NCI-H2081 treated with DMSO at 0.1 percent for 48 hours (cell line): Measurements from ENCODE around the gene KCNK10.

Experiments used
- DNase-seq: peaks from one replicate; lab custom pipeline; 2025; lab: John Stamatoyannopoulos, UW

KCNK10 gene

GRCh38 chr14:88228522-88229236, 94.4 kb downstream of the KCNK10 start:
- DNase-seq = no peak

- DNase-seq = no peak
Observed at GRCh38 chr14:88227693-88228092, 95.4 kb downstream of the KCNK10 start.

- no peak for DNase-seq
Observed at GRCh38 chr14:88225721-88226120, 97.3 kb downstream of the KCNK10 start.

DNA sequence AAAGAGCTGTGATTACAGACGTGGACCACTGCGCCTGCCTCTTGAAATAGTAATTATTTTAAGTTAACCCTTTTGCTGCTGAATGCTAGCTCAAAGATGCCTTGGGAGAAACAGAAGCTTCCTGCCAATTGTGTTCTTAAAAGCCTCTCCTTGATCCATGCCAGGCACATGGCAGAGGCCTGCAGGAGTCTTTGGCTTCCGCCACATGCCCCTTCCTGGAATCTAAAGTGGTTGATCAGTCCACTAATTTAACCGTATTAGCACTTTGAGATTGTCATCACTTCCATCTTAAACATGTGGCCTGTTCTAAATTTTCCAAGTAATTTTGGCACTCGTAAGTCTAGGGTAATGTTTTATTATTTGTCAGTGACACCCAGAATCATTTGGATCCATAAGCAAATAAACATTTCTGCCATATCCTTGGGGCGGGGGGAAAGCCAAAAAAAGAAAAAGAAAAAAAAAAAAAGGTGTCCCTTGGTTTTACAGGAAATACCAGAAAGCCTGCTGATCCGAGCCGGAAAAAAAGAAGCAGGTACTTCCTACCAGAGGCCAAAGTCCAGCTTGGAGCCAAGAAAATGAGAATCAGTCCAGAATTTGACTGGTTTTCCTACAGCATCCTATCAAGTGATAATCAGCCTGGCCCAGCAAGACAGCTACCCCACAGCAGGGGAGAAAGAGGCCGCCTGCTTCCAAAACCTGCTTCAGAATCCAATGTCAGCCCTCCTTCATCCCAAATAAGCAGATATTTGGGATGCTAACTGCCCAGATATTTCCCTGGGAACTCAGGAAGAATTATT, 104.8 kb downstream of the KCNK10 start:
- DNase-seq = no peak

- no peak for DNase-seq
Observed at GRCh38 chr14:88212691-88213090, 110.4 kb downstream of the KCNK10 start.

DNA sequence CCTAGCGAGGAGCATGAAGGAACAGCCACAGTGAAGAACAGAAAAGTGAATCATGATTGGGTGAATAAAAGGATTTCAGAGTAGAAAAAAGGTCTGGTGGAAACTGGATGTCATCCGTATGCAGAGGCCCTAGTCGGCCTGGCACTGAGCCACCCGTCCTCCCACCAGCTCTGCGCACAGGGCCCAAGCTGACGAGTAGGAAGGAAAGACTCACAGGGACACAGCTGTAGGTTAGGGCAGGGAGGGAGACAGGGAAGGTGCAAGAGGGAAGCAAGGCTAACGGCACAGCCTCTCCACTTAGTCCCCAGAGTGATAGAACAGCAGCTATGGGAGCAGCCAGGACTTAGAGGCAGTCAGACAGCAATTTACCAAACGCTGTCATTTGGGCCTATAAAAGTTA, 112.6 kb downstream of the KCNK10 start:
- no peak for DNase-seq

- DNase-seq = no peak
Observed at GRCh38 chr14:88209273-88209672, 113.8 kb downstream of the KCNK10 start.

DNA sequence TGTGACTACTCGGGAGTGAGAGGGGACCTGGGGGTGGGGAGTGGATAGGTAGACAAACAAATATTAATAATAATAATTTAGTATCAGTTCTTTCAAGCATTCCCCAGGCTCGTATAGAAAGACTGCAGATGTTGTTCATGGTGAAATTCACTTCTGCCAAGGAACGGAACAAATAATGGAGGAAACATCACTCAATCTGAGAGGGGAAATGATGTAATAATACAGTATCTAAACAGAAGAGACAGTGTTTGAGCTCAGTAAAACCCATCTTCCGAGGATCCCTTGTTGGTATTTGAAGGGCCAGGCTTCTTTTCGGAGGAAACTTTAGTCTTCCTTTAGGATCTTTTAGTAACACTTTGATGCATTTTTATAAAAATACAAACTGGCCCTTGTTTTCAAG, 114.2 kb downstream of the KCNK10 start:
- no peak for DNase-seq

- DNase-seq = no peak
Observed at GRCh38 chr14:88204221-88204620, 118.8 kb downstream of the KCNK10 start.

DNA sequence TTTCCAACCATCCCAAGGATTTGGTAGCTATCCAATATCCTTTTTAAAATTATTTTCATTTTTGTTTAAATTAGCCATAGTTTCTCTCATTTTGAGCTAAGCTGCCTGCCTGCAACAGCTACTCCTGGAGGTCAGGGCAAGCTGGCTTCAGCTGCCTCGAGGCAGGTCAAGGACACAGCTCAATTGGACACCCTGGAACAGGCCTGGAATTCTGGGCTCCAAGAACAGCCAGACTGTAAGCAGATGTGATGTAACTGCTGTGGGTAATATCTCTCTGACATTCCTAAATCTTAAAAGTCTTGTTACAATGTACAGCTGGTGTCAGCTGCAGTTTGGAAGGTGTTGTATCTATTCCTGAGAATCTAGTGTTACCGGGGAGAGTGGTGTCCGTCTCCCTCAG, 119.8 kb downstream of the KCNK10 start:
- DNase-seq = no peak

- DNase-seq = no peak
Observed at GRCh38 chr14:88202286-88202685, 120.8 kb downstream of the KCNK10 start.

GRCh38 chr14:88201851-88202250, 121.2 kb downstream of the KCNK10 start:
- DNase-seq = no peak

GRCh38 chr14:88199882-88200281, 123.2 kb downstream of the KCNK10 start:
- DNase-seq = no peak

DNA sequence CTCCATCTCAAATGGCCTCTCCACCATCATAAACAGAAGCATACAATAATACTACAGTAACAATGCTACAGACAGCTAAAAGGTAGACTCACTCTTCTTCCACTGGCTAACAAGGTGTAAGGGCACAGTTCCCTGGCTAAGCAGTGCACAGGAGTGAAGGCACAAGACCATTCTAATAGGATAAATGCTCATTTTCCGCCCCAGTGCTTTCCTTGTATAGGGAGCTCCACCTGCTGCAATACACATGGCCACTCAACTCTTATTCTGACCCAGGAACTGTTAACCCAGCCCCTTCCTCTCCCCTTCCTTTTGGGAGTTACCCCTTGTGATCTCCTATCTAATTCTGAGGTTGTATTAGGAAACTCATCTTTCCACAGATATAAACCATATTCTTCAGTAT, 124.6 kb downstream of the KCNK10 start:
- no peak for DNase-seq

DNA sequence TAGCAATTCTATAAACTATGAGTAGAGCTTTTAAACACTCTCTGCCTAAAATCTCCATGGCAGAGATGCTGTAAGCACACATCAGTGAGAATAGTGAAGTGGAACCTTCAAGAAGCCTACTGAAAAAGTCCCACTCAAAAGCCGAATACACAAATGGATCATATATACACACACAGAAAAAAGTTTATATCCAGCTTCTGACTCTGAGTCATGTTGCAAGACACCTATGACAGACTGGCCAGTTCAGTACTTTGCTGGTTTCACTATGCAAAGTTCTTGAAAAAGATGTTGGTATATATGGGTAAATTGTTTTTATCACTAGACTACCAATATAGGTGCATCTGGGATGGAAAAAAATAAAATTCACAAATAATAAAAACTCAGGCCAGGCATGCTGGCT, 126.1 kb downstream of the KCNK10 start:
- DNase-seq = no peak

DNA sequence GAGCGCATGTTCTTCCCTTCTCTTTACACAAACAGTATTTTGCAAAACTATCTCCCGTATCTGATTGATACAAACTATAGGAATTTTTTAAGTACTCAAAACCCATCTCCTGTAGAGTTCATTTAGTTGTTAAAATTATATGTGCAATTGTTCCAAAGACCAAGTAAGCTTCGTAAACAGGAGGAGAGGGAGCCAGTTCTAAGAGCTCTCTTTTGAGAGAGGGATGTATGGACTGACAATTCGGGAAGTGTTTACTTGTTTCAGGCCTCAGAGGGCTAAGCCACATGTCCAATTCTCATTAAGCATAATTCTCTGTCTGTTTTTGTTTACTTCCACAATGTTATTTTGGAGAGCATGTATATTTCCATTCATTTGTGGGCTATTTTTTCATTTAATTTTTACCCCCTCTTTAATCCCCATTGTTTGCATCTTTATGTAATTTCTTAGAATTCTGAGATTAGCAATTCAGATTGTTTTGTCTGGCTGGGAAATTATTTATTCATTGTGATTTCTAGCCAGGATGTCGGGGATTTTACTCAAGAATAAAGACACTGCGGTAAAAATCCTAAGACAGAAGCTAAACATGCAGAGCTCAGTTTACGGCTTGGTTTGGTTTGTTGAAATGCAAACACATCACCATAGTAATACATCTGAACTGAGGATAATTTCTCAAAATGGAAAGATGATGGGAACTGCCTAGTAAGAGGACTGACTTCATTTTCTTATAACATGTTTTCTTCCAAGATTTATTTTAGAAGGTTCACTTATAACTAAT, 126.8 kb downstream of the KCNK10 start:
- DNase-seq = no peak

GRCh38 chr14:88195676-88196075, 127.4 kb downstream of the KCNK10 start:
- DNase-seq = no peak

DNA sequence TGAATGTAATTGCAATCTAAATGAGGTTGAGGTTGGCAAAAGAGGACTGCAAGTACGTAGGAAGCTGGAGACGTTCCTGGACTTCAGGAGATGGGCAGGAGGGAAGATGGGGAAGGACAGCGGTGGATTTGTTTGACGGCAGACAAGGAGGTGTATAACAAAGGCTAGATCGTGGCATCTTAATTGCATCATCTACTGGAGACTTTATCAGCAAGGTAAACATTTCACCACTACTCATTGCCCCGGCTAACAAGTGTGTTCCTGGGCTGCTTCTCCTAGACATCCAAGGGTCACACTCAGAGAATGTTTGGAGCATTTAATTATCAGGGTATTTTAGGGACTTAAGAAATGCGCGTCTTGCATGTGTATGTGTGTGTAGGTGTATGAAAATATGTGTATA, 128.5 kb downstream of the KCNK10 start:
- DNase-seq = no peak

GRCh38 chr14:88191605-88192004, 131.5 kb downstream of the KCNK10 start:
- no peak for DNase-seq

GRCh38 chr14:88189417-88190191, 133.5 kb downstream of the KCNK10 start:
- DNase-seq = peak; percentile 16

DNA sequence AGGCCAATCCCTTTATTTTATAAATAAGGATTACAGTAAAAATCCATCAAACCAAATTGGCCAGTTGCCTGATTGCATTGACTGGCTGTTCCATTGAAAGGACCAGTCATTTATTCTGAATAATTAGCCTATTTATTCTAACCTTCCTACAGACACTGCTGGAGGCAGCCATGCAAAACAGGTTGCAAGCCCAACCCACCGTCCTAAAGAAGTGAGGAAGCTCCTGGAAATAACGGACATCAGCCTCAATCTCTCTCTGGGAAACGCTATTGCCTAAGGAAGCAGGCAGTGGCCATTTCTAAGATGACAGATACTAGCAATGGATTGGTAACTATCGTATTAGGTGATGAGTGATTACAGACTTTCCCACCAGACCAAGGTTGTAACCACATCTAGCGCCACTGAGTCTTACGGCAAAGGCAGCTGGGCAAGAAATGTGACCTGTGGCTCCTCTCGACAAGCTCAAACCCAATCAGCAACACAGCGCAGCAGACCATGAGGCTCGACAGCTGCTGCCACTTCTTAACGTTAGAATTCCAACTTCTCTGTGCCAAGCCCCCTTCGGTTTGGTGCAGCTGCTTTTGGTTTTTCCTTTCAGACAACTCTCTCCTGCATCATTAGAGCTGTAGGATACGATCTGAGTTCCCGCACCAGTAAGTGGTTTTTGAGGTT, 134.2 kb downstream of the KCNK10 start:
- no peak for DNase-seq
